ENCODE measurements around the gene HOXB7. TPM values are rescaled to one million over a fixed set of nuclear protein-coding genes. Genes with fewer than 3 reads are reported as not detected.

The HOXB7 gene
- total RNA-seq, 4 donors from 2014 or later, result 0.38 to 0.64 TPM; not detected in 2

- Histone ChIP-seq H3K4me1 (peaks cover 1 to 23% (median 4%) of the 10 kb centered on the region in 3 donors), H3K27ac (no peak overlapping the region), H3K27me3 (peaks cover 34 to 100% (median 89%) of the 10 kb centered on the region in 4 donors), H3K36me3 (no peaks in the 10 kb centered on the region), H3K4me3 (no peak overlapping the region), H3K9me3 (no peaks in the 10 kb centered on the region)
- no peak for DNase-seq
- intact Hi-C loops (cut with DNase I), result no loop called here
- WGBS, 2 donors, result 18 to 36% methylated on average over 5 to 7 of the region's 7 CpGs
- TF ChIP-seq POLR2A (IDR thresholded peaks at IDR 0.05) (no peak), CTCF (IDR thresholded peaks at IDR 0.05) (no peak)
These were observed 21.1 kb upstream of the HOXB7 start for GRCh38 chr17:48631693-48632578.

- intact Hi-C loops (cut with DNase I), result no loop called here
- H3K4me3 ChIP-seq, result no peak overlapping the region
- no peak for DNase-seq
These were observed 20.3 kb upstream of the HOXB7 start for GRCh38 chr17:48630925-48631692.

GRCh38 chr17:48630009-48630924 is 19.4 kb upstream of the HOXB7 start:
- TF ChIP-seq POLR2A (IDR thresholded peaks at IDR 0.05), result no peak
- TF ChIP-seq CTCF (IDR thresholded peaks at IDR 0.05), result no peak
- no peak overlapping the region for H3K27ac ChIP-seq
- no peaks in the 10 kb centered on the region for H3K36me3 ChIP-seq
- intact Hi-C loops (cut with DNase I), result no loop called here
- 26 to 38% methylated on average over 12 to 15 of the region's 15 CpGs for WGBS, 2 donors
- H3K27me3 ChIP-seq, result peaks cover 39 to 100% (median 85%) of the 10 kb centered on the region in 4 donors
- H3K4me3 ChIP-seq, result no peak overlapping the region
- H3K9me3 ChIP-seq, result no peaks in the 10 kb centered on the region
- no peak for DNase-seq
- peaks cover 16 to 32% (median 16%) of the 10 kb centered on the region in 3 donors for H3K4me1 ChIP-seq

More at GRCh38 chr17:48630925-48631692, 20.3 kb upstream of the HOXB7 start:
- H3K27ac ChIP-seq, result no peak overlapping the region
- H3K4me1 ChIP-seq, result peaks cover 8 to 24% (median 8%) of the 10 kb centered on the region in 3 donors
- H3K36me3 ChIP-seq, result no peaks in the 10 kb centered on the region
- peaks cover 35 to 100% (median 90%) of the 10 kb centered on the region in 4 donors for H3K27me3 ChIP-seq
- 19 to 26% methylated on average over 15 of the region's 15 CpGs for WGBS, 2 donors
- TF ChIP-seq CTCF (IDR thresholded peaks at IDR 0.05) (no peak), POLR2A (IDR thresholded peaks at IDR 0.05) (no peak)
- no peaks in the 10 kb centered on the region for H3K9me3 ChIP-seq

- Histone ChIP-seq H3K9me3 (no peaks in the 10 kb centered on the region), H3K4me1 (peaks cover 22 to 40% (median 23%) of the 10 kb centered on the region in 3 donors), H3K36me3 (no peaks in the 10 kb centered on the region), H3K4me3 (no peak overlapping the region), H3K27me3 (peaks cover 39 to 100% (median 85%) of the 10 kb centered on the region in 4 donors), H3K27ac (no peak overlapping the region)
- no peak for DNase-seq
- TF ChIP-seq CTCF (IDR thresholded peaks at IDR 0.05) (no peak), POLR2A (IDR thresholded peaks at IDR 0.05) (no peak)
- intact Hi-C loops (cut with DNase I), result no loop called here
- 37 to 43% methylated on average over 4 of the region's 5 CpGs for WGBS, 2 donors
These were observed 18.6 kb upstream of the HOXB7 start for GRCh38 chr17:48629411-48629759.
